DND-41 (cell line): Measurements from ENCODE around the gene CASS4.

Experiments
- CTCF ChIP-seq: IDR thresholded peaks from 2 replicates; pipeline ENCODE4 v1.5.1; 2012; ENCODE audit warnings: borderline replicate concordance, low read length, moderate library complexity, mild to moderate bottlenecking; ENCODE audit not compliant: poor library complexity, severe bottlenecking; ENCODE audit errors: extremely low read depth
- EZH2 ChIP-seq: IDR thresholded peaks from 3 replicates; pipeline ENCODE4 v1.6.1; 2012; ENCODE audit warnings: borderline replicate concordance, low read depth, mild to moderate bottlenecking, moderate library complexity, low read length, inconsistent platforms; ENCODE audit not compliant: severe bottlenecking

DNA sequence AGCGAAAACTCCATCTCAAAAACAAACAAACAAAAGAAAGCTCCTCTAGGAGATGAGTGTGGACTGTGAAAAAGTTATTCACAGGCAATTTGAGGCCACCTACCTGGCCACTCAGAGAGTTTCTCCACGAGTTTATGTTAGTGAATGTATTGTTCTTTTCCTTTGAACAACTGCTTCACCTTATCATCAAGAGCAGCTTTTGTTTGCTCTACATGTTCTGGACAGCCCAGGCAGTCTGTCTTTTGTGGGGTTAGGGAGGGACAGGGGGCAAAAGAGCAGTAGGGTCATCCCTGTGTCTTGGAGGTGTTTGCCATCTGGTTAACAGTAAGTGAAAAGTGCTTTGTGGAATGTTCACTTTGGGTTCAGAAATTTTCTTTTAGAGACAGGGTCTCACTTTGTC is 8.0 kb downstream of the CASS4 start:
- TF ChIP-seq CTCF: no peak
- TF ChIP-seq EZH2: no peak
